K562 (cell line): Measurements from ENCODE around the gene ATP5MG. TPM values are rescaled to one million over a fixed set of nuclear protein-coding genes. Genes with fewer than 3 reads are reported as not detected.

ENCODE experiments used
- GABPB1 ChIP-seq: sonication (generic); formaldehyde crosslinking; IDR thresholded peaks from 2 replicates; pipeline ENCODE4 v1.8.0; 2022; ENCODE audit warnings: mild to moderate bottlenecking, missing genetic modification reagents
- HLTF ChIP-seq: fragments of 450-650 bp; IDR thresholded peaks from 2 replicates; pipeline ENCODE4 v1.6.1; 2016
- KDM5B ChIP-seq: fragments of 200-600 bp; sonication (generic); IDR thresholded peaks from 2 replicates; pipeline ENCODE4 v1.6.1; 2012; ENCODE audit warnings: low read depth, mild to moderate bottlenecking, moderate library complexity, low read length, control low read depth, inconsistent platforms; ENCODE audit not compliant: insufficient replicate concordance
- NR1H2 ChIP-seq: sonication (generic); formaldehyde crosslinking; IDR thresholded peaks from 2 replicates; pipeline ENCODE4 v1.4.0; 2020; ENCODE audit warnings: mild to moderate bottlenecking, missing genetic modification reagents
- NR2C1 ChIP-seq, 2 experiments: fragments of 450-650 bp; IDR thresholded peaks; 2 replicates each; pipeline ENCODE4 v1.6.1; 2017; ENCODE audit warnings: mild to moderate bottlenecking in 2 of 2, antibody characterized with exemption in 1 of 2, inconsistent platforms in 1 of 2, missing compliant biosample characterization in 1 of 2, missing genetic modification characterization in 1 of 2
- PHB ChIP-seq: fragments of 250-450 bp; sonication (Bioruptor Pico); IDR thresholded peaks from 2 replicates; pipeline ENCODE4 v1.5.0; 2021
- PML ChIP-seq: IDR thresholded peaks from 2 replicates; pipeline ENCODE4 v1.6.1; 2012; ENCODE audit warnings: low read length, inconsistent platforms
- POLR2G ChIP-seq: fragments of 200-400 bp; formaldehyde crosslinking; IDR thresholded peaks from 2 replicates; pipeline ENCODE4 v1.6.1; 2017; ENCODE audit warnings: low read depth, mild to moderate bottlenecking, antibody characterized with exemption, low read length, moderate library complexity
- RBM39 ChIP-seq: fragments of 200-400 bp; formaldehyde crosslinking; optimal IDR thresholded peaks from 2 replicates; pipeline ENCODE3; 2018; ENCODE audit warnings: low read depth, low read length
- SIN3A ChIP-seq, 2 experiments: fragments of 150-350 bp in 1 of 2; IDR thresholded peaks; 2 replicates each; pipeline ENCODE4 v1.6.1; 2011 to 2016; ENCODE audit warnings: borderline replicate concordance in 2 of 2, low read depth in 2 of 2, low read length in 2 of 2, mild to moderate bottlenecking in 2 of 2, moderate library complexity in 2 of 2; ENCODE audit not compliant: control insufficient read depth in 1 of 2
- SMAD4 ChIP-seq: fragments of 250-450 bp; sonication (Bioruptor Pico); conservative IDR thresholded peaks from 2 replicates; pipeline ENCODE4 v1.8.0; 2021; ENCODE audit warnings: inconsistent platforms, mild to moderate bottlenecking, moderate library complexity
- TBP ChIP-seq: optimal IDR thresholded peaks from 2 replicates; pipeline ENCODE3; 2011; ENCODE audit warnings: low read depth, low read length, improper control_type of control experiment
- TFAP4 ChIP-seq: sonication (generic); formaldehyde crosslinking; IDR thresholded peaks from 2 replicates; pipeline ENCODE4 v1.8.0; 2022; ENCODE audit warnings: missing genetic modification reagents, mild to moderate bottlenecking, moderate library complexity, borderline replicate concordance
- ZNF280B ChIP-seq: fragments of 250-450 bp; sonication (Bioruptor Pico); IDR thresholded peaks from 2 replicates; pipeline ENCODE4 v1.5.1; 2021; ENCODE audit warnings: mild to moderate bottlenecking
- ZNF41 ChIP-seq: fragments of 250-450 bp; sonication (Bioruptor Pico); conservative IDR thresholded peaks from 2 replicates; pipeline ENCODE4 v1.4.0; 2020; ENCODE audit warnings: mild to moderate bottlenecking
- ZNF696 ChIP-seq: fragments of 250-450 bp; sonication (Bioruptor Pico); conservative IDR thresholded peaks from 2 replicates; pipeline ENCODE4 v1.4.0; 2020; ENCODE audit warnings: mild to moderate bottlenecking, moderate library complexity
- polyA plus RNA-seq, 8 experiments: library from polyadenylated mRNA; depleted of rRNA in 4 of 8; stranded (reverse) in 5 of 8; unstranded in 3 of 8; fragments of >200 nt; fragmentation: Nextera tagmentation in 2 of 8; fragmentation: Illumina TruSeq in 1 of 8; extraction: Ambion mirVana in 2 of 8; extraction: Trizol in 1 of 8; gene quantifications; 2 replicates each; pipeline versions ENCODE4 v1.2.1 to v1.2.3, GENCODE V29; 2011 to 2014; ENCODE audit warnings: inconsistent platforms in 1 of 8, missing spikeins in 1 of 8
- total RNA-seq, 7 experiments: library from RNA; depleted of rRNA in 6 of 7; stranded (reverse); fragments of >200 nt in 6 of 7; fragmentation: Illumina TruSeq in 2 of 7; extraction: Trizol in 2 of 7; gene quantifications; 2 replicates each; pipeline versions ENCODE4 v1.2.1 to v1.2.3, GENCODE V29; 2011 to 2021; ENCODE audit warnings: low replicate concordance in 1 of 7
- TF ChIP-seq, protein P1 (sequence below): fragments of 450-650 bp; IDR thresholded peaks from 2 replicates; pipeline ENCODE4 v1.6.1; 2016; ENCODE audit warnings: low read depth

ATP5MG gene
- total and polyA plus RNA-seq, 9 of the 15 experiments (the other 6 are each of a cell fraction or from before 2014, with no cell fraction given), result 301 to 2,138 (median 434) TPM

DNA sequence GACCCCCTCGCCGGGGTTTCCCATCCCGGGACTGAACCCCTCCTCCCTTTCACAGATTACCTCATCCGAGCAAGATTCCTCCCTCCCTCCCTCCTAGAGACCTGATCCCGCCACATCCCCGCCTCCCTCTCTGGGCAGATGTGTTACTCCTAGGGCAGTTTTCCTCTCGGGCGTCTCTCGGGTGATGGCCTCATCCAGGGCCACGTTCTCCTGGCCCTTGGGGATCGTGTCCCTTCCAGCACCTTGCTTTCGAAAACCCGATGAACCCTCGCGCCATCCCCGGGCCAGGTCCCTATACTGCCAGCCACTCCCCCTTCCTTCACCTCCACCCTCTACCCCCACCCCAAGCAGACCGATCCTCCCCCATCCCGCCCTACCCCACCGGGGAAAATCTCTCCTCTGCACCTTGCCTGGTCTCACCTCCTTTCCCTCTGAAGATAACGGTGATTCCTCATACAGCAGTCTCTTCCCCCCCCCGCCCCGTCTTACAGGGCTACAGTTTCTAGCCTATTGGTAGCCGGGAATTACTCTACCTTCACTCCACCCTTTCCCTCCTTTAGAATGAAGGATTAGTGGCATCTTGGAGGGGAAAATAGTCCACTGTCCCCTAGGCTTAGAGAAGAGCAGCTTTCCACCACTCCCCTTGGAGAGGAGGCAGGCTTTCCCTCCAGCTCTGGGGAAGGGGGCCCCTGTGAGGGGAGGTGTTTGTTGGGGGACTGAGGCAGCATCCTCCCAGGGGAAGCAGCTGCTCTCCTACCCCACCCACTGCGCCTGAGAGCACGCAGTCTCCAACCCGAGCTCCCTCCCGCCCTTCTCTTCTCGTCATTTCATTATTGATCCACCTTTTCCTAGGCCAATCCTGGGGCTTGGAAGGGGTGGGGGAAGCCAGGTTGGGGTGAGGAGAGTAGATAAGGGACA is 36.1 kb downstream of the ATP5MG start (continued):
- peak; percentile 64 for TF ChIP-seq TFAP4 (CRISPR knock-in tag)
- peak; percentile 48 for TF ChIP-seq PML
- no peak for TF ChIP-seq ZNF41 (CRISPR knock-in tag)
- TF ChIP-seq ZNF280B, result no peak
- no peak for TF ChIP-seq PHB (CRISPR knock-in tag)
- TF ChIP-seq NR2C1 (IDR thresholded peaks at IDR 0.05), result no peak
- TF ChIP-seq NR2C1 (tag; IDR thresholded peaks at IDR 0.05), result no peak
- no peak; the same call in 1 of the 2 replicates for TF ChIP-seq HLTF
- TF ChIP-seq ZNF696 (CRISPR knock-in tag), result no peak
- peak; percentile 54 for TF ChIP-seq GABPB1 (CRISPR knock-in tag)
- no peak for TF ChIP-seq KDM5B
- no peak for TF ChIP-seq NR1H2 (CRISPR knock-in tag)
- peak; percentile 15 to 41; a peak in 2 of 4 replicates for TF ChIP-seq SIN3A (IDR thresholded peaks at IDR 0.05; ENCODE audit: borderline replicate concordance in 2 of 2, control insufficient read depth in 1 of 2, low read depth in 2 of 2, low read length in 2 of 2)
- no peak for TF ChIP-seq SMAD4 (CRISPR knock-in tag)
- TF ChIP-seq POLR2G, result no peak
- TF ChIP-seq RBM39, result no peak
- TF ChIP-seq TBP, result peak; percentile 27
- TF ChIP-seq, protein P1, sequence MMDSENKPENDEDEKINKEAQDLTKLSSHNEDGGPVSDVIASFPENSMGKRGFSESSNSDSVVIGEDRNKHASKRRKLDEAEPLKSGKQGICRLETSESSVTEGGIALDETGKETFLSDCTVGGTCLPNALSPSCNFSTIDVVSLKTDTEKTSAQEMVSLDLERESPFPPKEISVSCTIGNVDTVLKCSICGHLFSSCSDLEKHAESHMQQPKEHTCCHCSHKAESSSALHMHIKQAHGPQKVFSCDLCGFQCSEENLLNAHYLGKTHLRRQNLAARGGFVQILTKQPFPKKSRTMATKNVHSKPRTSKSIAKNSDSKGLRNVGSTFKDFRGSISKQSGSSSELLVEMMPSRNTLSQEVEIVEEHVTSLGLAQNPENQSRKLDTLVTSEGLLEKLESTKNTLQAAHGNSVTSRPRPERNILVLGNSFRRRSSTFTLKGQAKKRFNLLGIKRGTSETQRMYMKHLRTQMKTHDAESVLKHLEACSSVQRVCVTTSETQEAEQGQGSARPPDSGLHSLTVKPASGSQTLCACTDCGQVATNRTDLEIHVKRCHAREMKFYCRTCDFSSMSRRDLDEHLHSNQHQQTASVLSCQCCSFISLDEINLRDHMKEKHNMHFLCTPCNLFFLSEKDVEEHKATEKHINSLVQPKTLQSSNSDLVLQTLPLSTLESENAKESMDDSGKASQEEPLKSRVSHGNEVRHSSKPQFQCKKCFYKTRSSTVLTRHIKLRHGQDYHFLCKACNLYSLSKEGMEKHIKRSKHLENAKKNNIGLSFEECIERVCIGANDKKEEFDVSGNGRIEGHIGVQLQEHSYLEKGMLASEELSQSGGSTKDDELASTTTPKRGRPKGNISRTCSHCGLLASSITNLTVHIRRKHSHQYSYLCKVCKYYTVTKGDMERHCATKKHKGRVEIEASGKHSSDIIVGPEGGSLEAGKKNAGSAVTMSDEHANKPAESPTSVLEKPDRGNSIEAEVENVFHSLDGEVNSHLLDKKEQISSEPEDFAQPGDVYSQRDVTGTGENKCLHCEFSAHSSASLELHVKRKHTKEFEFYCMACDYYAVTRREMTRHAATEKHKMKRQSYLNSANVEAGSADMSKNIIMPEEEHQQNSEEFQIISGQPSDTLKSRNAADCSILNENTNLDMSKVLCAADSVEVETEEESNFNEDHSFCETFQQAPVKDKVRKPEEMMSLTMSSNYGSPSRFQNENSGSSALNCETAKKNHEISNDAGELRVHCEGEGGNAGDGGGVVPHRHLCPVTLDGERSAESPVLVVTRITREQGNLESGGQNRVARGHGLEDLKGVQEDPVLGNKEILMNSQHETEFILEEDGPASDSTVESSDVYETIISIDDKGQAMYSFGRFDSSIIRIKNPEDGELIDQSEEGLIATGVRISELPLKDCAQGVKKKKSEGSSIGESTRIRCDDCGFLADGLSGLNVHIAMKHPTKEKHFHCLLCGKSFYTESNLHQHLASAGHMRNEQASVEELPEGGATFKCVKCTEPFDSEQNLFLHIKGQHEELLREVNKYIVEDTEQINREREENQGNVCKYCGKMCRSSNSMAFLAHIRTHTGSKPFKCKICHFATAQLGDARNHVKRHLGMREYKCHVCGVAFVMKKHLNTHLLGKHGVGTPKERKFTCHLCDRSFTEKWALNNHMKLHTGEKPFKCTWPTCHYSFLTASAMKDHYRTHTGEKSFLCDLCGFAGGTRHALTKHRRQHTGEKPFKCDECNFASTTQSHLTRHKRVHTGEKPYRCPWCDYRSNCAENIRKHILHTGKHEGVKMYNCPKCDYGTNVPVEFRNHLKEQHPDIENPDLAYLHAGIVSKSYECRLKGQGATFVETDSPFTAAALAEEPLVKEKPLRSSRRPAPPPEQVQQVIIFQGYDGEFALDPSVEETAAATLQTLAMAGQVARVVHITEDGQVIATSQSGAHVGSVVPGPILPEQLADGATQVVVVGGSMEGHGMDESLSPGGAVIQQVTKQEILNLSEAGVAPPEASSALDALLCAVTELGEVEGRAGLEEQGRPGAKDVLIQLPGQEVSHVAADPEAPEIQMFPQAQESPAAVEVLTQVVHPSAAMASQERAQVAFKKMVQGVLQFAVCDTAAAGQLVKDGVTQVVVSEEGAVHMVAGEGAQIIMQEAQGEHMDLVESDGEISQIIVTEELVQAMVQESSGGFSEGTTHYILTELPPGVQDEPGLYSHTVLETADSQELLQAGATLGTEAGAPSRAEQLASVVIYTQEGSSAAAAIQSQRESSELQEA, result no peak
